ENCODE measurements around the gene JMJD4. TPM values are rescaled to one million over a fixed set of nuclear protein-coding genes. Genes with fewer than 3 reads are reported as not detected.
A peak's percentile ranks its signal among the peaks of the same experiment; 100 is the strongest.

JMJD4 gene
- total RNA-seq, 1 experiment from 2014 or later: 15.1 TPM

DNA sequence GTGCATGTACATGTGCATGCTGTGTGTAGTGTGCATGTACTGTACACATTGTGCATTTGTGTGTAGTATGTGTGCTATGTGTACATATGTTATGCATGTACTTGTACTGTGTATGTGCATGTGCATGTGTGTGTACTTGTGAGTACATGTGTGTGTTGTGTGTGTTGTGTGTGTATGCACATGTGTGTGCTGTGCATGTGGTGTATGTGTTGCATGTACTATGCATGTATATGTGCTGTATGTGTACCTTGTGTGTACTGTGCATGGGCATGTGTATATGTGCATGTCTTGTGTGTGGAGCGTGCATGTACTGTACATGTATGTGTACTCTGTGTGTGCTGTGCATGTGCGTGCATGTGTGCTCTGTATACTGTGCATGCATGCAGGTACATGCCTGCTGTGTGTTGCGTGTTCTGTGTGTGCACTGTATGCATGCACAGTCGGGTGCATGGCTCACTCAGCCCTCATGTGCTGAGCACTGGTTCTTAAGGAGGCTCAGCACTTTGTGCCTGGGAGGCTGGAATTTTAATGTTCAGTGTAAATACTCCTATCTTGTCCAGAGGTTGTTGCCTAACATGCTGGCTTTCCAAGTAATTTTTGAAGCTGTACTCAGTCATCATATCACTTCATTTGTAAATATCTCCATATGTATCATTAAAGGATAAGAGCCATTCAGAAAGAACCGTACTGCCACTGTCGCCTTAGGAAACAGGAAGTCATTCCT, 32.5 kb upstream of the JMJD4 start:
- POLR2A ChIA-PET (ENCODE audit: unreplicated experiment): interaction anchor here (0.7 kb wide), 1 partner anchor 1367 kb away, joined by 3 read pairs; no protein-coding TSS in a partner anchor
- Histone ChIP-seq H3K4me3 (no peak overlapping the region), H3K9me2 (ENCODE audit: insufficient read depth) (no peaks in the 10 kb centered on the region), H3K4me2 (no peak overlapping the region), H4K20me1 (ENCODE audit: insufficient read depth) (peaks cover 41% of the 10 kb centered on the region), H3K27ac (no peak overlapping the region), H3K9me3 (ENCODE audit: insufficient read depth, low read depth) (no peaks in the 10 kb centered on the region), H3K79me2 (ENCODE audit: low read depth) (peaks cover 13% of the 10 kb centered on the region), H3F3A (ENCODE audit: insufficient read depth, low read depth) (peaks cover 53% of the 10 kb centered on the region), H3K36me3 (ENCODE audit: low read depth) (peaks cover 15% of the 10 kb centered on the region; the same call in 1 of the 2 replicates), H3K27me3 (ENCODE audit: insufficient read depth, low read depth) (no peaks in the 10 kb centered on the region), H2AFZ (no peak overlapping the region), H3K4me1 (replicated peaks; ENCODE audit: insufficient read depth) (peaks cover 44% of the 10 kb centered on the region)
- intact Hi-C loops (cut with micrococcal nuclease; ENCODE audit: unreplicated experiment): loop anchor here (10.0 kb wide), 1 partner anchor 607 kb away; no protein-coding TSS in a partner anchor
- CTCF ChIA-PET: interaction anchor here (1.1 kb wide), 1 partner anchor 17 kb away, joined by 3 read pairs; no protein-coding TSS in a partner anchor
- TF ChIP-seq, protein P1, sequence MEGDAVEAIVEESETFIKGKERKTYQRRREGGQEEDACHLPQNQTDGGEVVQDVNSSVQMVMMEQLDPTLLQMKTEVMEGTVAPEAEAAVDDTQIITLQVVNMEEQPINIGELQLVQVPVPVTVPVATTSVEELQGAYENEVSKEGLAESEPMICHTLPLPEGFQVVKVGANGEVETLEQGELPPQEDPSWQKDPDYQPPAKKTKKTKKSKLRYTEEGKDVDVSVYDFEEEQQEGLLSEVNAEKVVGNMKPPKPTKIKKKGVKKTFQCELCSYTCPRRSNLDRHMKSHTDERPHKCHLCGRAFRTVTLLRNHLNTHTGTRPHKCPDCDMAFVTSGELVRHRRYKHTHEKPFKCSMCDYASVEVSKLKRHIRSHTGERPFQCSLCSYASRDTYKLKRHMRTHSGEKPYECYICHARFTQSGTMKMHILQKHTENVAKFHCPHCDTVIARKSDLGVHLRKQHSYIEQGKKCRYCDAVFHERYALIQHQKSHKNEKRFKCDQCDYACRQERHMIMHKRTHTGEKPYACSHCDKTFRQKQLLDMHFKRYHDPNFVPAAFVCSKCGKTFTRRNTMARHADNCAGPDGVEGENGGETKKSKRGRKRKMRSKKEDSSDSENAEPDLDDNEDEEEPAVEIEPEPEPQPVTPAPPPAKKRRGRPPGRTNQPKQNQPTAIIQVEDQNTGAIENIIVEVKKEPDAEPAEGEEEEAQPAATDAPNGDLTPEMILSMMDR (conservative IDR thresholded peaks at IDR 0.05): no peak
- TF ChIP-seq EZH2 (IDR thresholded peaks at IDR 0.05; ENCODE audit: low read depth): no peak
- no peak for DNase-seq
- BruUV-seq (replicated peaks): no TSS peak

DNA sequence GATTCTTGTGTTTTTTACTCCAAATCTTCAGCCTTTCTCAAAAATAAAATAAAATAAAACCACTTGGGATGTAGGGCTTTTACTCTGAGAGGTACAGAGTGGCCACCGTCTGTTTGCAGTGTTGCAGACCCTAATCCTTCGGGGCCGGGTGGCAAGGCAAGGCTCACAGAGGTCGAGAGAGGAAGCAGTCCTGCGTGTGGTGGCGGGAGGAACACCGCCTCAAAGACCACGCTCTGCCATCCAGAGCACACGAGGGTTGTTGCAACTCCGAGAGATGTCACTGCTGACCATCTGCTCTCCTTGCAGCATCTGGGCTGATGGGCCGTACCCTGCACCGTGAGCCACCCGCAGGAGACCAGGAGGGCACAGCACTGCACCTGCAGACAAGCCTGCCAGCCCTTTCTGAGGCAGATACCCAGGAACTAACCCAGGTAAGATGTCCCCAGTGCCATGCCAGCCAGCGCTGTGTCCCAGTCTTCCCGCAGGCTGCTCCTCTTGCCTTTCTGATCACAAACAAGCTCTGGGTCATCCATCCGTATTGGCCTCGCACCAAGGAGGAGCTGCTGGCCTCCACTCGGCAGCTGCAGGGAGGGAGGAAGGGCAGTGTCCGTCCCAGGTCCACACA, 31.7 kb upstream of the JMJD4 start:
- CTCF ChIA-PET: interaction anchor here (0.6 to 1.1 kb wide), 6 partner anchors 18 to 332 kb away, joined by 3 to 9 read pairs (median 4); no protein-coding TSS in a partner anchor
- peaks cover 15% of the 10 kb centered on the region; the same call in 1 of the 2 replicates for H3K36me3 ChIP-seq (ENCODE audit: low read depth)
- no peak overlapping the region for H2AFZ ChIP-seq
- H3K9me2 ChIP-seq (ENCODE audit: insufficient read depth): no peaks in the 10 kb centered on the region
- peaks cover 41% of the 10 kb centered on the region for H4K20me1 ChIP-seq (ENCODE audit: insufficient read depth)
- TF ChIP-seq EZH2 (IDR thresholded peaks at IDR 0.05; ENCODE audit: low read depth): no peak
- TF ChIP-seq, protein P1 (conservative IDR thresholded peaks at IDR 0.05): no peak
- H3K9me3 ChIP-seq (ENCODE audit: insufficient read depth, low read depth): no peaks in the 10 kb centered on the region
- H3K27ac ChIP-seq: no peak overlapping the region
- no TSS peak for BruUV-seq (replicated peaks)
- DNase-seq: no peak
- POLR2A ChIA-PET (ENCODE audit: unreplicated experiment): interaction anchor here (0.6 to 1.3 kb wide), 9 partner anchors 9 to 1366 kb away, joined by 3 to 8 read pairs (median 5); no protein-coding TSS in a partner anchor
- intact Hi-C loops (cut with micrococcal nuclease; ENCODE audit: unreplicated experiment): loop anchor here (1.0 to 10.0 kb wide), 2 partner anchors 10 to 608 kb away; no protein-coding TSS in a partner anchor
- peak overlapping the region; percentile 41; the same call in 1 of the 2 replicates for H3K4me2 ChIP-seq
- peaks cover 53% of the 10 kb centered on the region for H3F3A ChIP-seq (ENCODE audit: insufficient read depth, low read depth)
- peaks cover 45% of the 10 kb centered on the region for H3K4me1 ChIP-seq (replicated peaks; ENCODE audit: insufficient read depth)
- H3K4me3 ChIP-seq: no peak overlapping the region
- H3K27me3 ChIP-seq (ENCODE audit: insufficient read depth, low read depth): no peaks in the 10 kb centered on the region
- peaks cover 13% of the 10 kb centered on the region for H3K79me2 ChIP-seq (ENCODE audit: low read depth)

DNA sequence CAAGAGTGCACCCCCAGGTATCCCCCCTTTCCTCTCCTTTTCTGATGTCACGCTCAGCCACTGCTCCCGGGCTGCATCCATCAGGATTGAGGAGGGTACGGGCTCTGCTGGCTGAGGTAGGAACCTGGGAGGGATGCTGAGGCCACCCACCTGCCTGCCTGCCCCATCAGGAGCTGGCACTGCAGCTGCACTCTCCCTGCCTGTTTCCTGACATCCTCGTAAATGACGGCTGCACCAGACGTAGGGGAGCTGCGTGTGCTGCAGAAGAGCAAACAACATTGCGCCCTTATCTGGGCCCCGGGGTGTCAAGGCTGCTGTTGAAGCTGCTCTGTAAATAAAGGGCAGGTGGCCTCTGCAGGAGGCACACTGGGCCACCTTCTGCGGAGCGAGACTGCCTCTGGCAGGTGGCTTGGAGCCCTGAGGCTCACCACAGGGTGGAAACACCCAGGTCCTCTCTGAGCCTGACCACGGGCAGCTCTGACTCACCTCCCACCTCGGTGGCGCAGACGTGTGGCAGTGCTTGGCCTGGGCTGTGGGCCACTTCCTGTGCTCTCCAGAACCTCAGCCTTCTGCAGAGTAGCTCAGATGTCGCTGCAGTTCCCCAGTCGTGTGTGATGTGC, 31.0 kb upstream of the JMJD4 start:
- ChIA-PET POLR2A (ENCODE audit: unreplicated experiment) (interaction anchor here (0.6 to 1.3 kb wide), 10 partner anchors 10 to 689 kb away, joined by 3 to 8 read pairs (median 4); no protein-coding TSS in a partner anchor), CTCF (interaction anchor here (0.6 to 1.1 kb wide), 6 partner anchors 18 to 331 kb away, joined by 3 to 9 read pairs (median 4); no protein-coding TSS in a partner anchor)
- Histone ChIP-seq H3F3A (ENCODE audit: insufficient read depth, low read depth) (peaks cover 53% of the 10 kb centered on the region), H4K20me1 (ENCODE audit: insufficient read depth) (peaks cover 44% of the 10 kb centered on the region), H2AFZ (no peak overlapping the region), H3K4me2 (peak overlapping the region; percentile 41; the same call in 1 of the 2 replicates), H3K36me3 (ENCODE audit: low read depth) (peaks cover 15% of the 10 kb centered on the region; the same call in 1 of the 2 replicates), H3K9me3 (ENCODE audit: insufficient read depth, low read depth) (no peaks in the 10 kb centered on the region), H3K4me1 (replicated peaks; ENCODE audit: insufficient read depth) (peaks cover 45% of the 10 kb centered on the region), H3K79me2 (ENCODE audit: low read depth) (peaks cover 13% of the 10 kb centered on the region), H3K27me3 (ENCODE audit: insufficient read depth, low read depth) (no peaks in the 10 kb centered on the region), H3K27ac (0 out of 2 replicates have a peak overlapping the region, but pooled peaks have one; percentile 12), H3K9me2 (ENCODE audit: insufficient read depth) (no peaks in the 10 kb centered on the region), H3K4me3 (no peak overlapping the region)
- TF ChIP-seq, protein P1 (conservative IDR thresholded peaks at IDR 0.05): no peak
- TF ChIP-seq EZH2 (IDR thresholded peaks at IDR 0.05; ENCODE audit: low read depth): no peak
- DNase-seq: peak; percentile 90 to 93
- intact Hi-C loops (cut with micrococcal nuclease; ENCODE audit: unreplicated experiment): loop anchor here (1.0 to 10.0 kb wide), 2 partner anchors 10 to 609 kb away; no protein-coding TSS in a partner anchor
- no TSS peak for BruUV-seq (replicated peaks)

Measured in PC-9 (cell line).